HG02763 (cell line): ENCODE measurements around the gene KNDC1.
"Not testable (repeated sequence)": the region's sequence is repeated elsewhere in the genome, so short reads cannot be mapped to it uniquely, and the experiment has no call there.

Source experiments
- ATAC-seq: cut with Tn5 transposase; IDR thresholded peaks from one replicate; pipeline ENCODE4 v1.9.1; 2021; ENCODE audit warnings: mild to moderate bottlenecking, moderate library complexity; ENCODE audit not compliant: unreplicated experiment

The KNDC1 gene

GRCh38 chr10:133159950-133160825, at the start of gene KNDC1:
Gene KNDC1 (plus strand): TSS chr10:133160219. CDS start chr10:133160468, 249 bp downstream.
- no peak for ATAC-seq

GRCh38 chr10:133110609-133111275, 49.3 kb upstream of the KNDC1 start:
- ATAC-seq, result no peak

- not testable (repeated sequence) for ATAC-seq
These were observed 48.4 kb upstream of the KNDC1 start for GRCh38 chr10:133111640-133112039.

- no peak for ATAC-seq
These were observed 46.7 kb upstream of the KNDC1 start for GRCh38 chr10:133113146-133113830.

GRCh38 chr10:133113847-133114246, 46.2 kb upstream of the KNDC1 start:
- ATAC-seq, result no peak

- no peak for ATAC-seq
These were observed 45.8 kb upstream of the KNDC1 start for GRCh38 chr10:133114251-133114650.

- no peak for ATAC-seq
These were observed 45.1 kb upstream of the KNDC1 start for GRCh38 chr10:133114726-133115452.

GRCh38 chr10:133115453-133115842, 44.6 kb upstream of the KNDC1 start:
- ATAC-seq, result no peak

- ATAC-seq, result no peak
These were observed 44.0 kb upstream of the KNDC1 start for GRCh38 chr10:133115976-133116375.

- ATAC-seq, result no peak
These were observed 43.6 kb upstream of the KNDC1 start for GRCh38 chr10:133116455-133116854.

GRCh38 chr10:133117036-133117687, 42.9 kb upstream of the KNDC1 start:
- no peak for ATAC-seq

- no peak for ATAC-seq
These were observed 42.3 kb upstream of the KNDC1 start for GRCh38 chr10:133117688-133118071.

- no peak for ATAC-seq
These were observed 38.5 kb upstream of the KNDC1 start for GRCh38 chr10:133121479-133121878.

- no peak for ATAC-seq
These were observed 37.7 kb upstream of the KNDC1 start for GRCh38 chr10:133122171-133122935.

- ATAC-seq, result no peak
These were observed 36.8 kb upstream of the KNDC1 start for GRCh38 chr10:133123050-133123745.

GRCh38 chr10:133123746-133124356, 36.2 kb upstream of the KNDC1 start:
- no peak for ATAC-seq

GRCh38 chr10:133124357-133125211, 35.4 kb upstream of the KNDC1 start:
- no peak for ATAC-seq

- no peak for ATAC-seq
These were observed 34.1 kb upstream of the KNDC1 start for GRCh38 chr10:133125901-133126300.
